ENCODE measurements around the gene SPATA2. TPM values are rescaled to one million over a fixed set of nuclear protein-coding genes. Genes with fewer than 3 reads are reported as not detected.

Gene SPATA2, protein sequence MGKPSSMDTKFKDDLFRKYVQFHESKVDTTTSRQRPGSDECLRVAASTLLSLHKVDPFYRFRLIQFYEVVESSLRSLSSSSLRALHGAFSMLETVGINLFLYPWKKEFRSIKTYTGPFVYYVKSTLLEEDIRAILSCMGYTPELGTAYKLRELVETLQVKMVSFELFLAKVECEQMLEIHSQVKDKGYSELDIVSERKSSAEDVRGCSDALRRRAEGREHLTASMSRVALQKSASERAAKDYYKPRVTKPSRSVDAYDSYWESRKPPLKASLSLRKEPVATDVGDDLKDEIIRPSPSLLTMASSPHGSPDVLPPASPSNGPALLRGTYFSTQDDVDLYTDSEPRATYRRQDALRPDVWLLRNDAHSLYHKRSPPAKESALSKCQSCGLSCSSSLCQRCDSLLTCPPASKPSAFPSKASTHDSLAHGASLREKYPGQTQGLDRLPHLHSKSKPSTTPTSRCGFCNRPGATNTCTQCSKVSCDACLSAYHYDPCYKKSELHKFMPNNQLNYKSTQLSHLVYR
- total RNA-seq (1 to 10 TPM; 1.3 to 1.5 TPM), polyA plus RNA-seq (1 to 10 TPM; 1.2 to 3.4 TPM)

DNA sequence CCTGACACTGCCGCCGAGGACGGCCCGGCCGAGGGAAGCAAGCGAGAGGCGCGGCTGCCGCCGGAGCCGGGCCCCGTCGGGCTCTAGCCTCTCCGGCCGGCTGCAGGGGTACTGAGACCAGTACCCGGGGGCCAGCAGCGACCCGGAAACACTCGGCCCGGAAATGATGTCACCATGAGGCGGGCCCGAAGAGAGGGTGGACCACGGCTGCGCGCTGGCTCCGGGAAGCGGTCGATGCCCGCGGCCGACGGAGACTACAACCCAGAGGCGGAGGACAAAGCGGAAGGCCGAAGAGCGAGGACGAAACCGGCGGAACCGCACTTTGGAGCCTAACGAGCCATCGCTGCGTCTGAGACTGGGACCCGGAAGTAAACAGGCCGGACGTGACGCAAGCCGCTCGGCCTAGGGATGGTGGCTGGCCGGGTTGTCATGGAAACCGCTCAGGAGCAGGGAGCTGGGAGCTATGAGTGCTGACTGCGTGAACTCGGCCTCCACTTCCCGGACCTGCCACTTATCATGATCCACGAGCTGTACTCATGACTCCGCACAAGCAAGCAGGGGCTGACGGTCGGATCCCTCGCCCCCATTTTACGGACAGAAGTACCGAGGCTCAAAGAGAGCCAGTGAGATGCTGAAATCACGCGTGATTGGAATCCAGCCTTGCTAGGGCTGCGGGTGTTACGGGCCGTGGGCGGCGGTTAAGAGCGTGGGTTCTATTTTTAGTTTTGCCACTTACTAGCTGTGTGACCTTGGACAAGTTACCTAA, at the start of gene SPATA2:
SPATA2 (minus strand) TSS at position 150 of the 766 bp plus-strand sequence. CDS start 7,039 bp downstream, outside the sequence.
- peaks cover 6 to 36% (median 23%) of the 10 kb centered on the region in 4 donors for H3K4me1 ChIP-seq (ENCODE audit: control insufficient read depth in 4 of 4, insufficient read depth in 4 of 4, low read length in 3 of 4)
- H3K4me3 ChIP-seq (ENCODE audit: low read depth in 1 of 3, low read length in 3 of 3): peak within 1 kb of the TSS; percentile 82 to 96 (median 94)

More for the DNA sequence above, at the start of gene SPATA2:
- no peaks in the 10 kb centered on the region for H3K9me3 ChIP-seq (ENCODE audit: control insufficient read depth in 4 of 4, low read length in 3 of 4)
- peak; percentile 96 for DNase-seq (ENCODE audit: low spot score)
- no peaks in the 10 kb centered on the region for H3K36me3 ChIP-seq (ENCODE audit: control insufficient read depth in 4 of 4, insufficient read depth in 3 of 4, low read depth in 1 of 4, low read length in 3 of 4)
- peak within 1 kb of the TSS; percentile 99 to 100 for H3K27ac ChIP-seq (ENCODE audit: low read depth in 1 of 2, low read length in 2 of 2)
- no peaks in the 10 kb centered on the region for H3K27me3 ChIP-seq (ENCODE audit: control insufficient read depth in 4 of 4, insufficient read depth in 4 of 4, low read length in 3 of 4)
- WGBS: under 1% methylated on average over 69 of the region's 69 CpGs
- no peak for TF ChIP-seq RAD21 (IDR thresholded peaks at IDR 0.05)
- TF ChIP-seq, protein P1, sequence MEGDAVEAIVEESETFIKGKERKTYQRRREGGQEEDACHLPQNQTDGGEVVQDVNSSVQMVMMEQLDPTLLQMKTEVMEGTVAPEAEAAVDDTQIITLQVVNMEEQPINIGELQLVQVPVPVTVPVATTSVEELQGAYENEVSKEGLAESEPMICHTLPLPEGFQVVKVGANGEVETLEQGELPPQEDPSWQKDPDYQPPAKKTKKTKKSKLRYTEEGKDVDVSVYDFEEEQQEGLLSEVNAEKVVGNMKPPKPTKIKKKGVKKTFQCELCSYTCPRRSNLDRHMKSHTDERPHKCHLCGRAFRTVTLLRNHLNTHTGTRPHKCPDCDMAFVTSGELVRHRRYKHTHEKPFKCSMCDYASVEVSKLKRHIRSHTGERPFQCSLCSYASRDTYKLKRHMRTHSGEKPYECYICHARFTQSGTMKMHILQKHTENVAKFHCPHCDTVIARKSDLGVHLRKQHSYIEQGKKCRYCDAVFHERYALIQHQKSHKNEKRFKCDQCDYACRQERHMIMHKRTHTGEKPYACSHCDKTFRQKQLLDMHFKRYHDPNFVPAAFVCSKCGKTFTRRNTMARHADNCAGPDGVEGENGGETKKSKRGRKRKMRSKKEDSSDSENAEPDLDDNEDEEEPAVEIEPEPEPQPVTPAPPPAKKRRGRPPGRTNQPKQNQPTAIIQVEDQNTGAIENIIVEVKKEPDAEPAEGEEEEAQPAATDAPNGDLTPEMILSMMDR (IDR thresholded peaks at IDR 0.05; ENCODE audit: low read depth, low read length, missing input control): no peak
- TF ChIP-seq JUND (IDR thresholded peaks at IDR 0.05): peak; percentile 15 to 43
- no peak for TF ChIP-seq HNF4A (conservative IDR thresholded peaks at IDR 0.05)
- no peak for TF ChIP-seq TAF1 (conservative IDR thresholded peaks at IDR 0.05)
- no peak for TF ChIP-seq FOXA1 (IDR thresholded peaks at IDR 0.05)
- TF ChIP-seq GABPA (IDR thresholded peaks at IDR 0.05 in 1 of 2, conservative IDR thresholded peaks at IDR 0.05 in 1 of 2): peak; percentile 94 to 99
- peak in 1 of 2 donors; percentile 26 for TF ChIP-seq RXRA (IDR thresholded peaks at IDR 0.05)
- TF ChIP-seq, protein P2, sequence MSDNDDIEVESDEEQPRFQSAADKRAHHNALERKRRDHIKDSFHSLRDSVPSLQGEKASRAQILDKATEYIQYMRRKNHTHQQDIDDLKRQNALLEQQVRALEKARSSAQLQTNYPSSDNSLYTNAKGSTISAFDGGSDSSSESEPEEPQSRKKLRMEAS (IDR thresholded peaks at IDR 0.05): no peak
- TF ChIP-seq, protein P3, sequence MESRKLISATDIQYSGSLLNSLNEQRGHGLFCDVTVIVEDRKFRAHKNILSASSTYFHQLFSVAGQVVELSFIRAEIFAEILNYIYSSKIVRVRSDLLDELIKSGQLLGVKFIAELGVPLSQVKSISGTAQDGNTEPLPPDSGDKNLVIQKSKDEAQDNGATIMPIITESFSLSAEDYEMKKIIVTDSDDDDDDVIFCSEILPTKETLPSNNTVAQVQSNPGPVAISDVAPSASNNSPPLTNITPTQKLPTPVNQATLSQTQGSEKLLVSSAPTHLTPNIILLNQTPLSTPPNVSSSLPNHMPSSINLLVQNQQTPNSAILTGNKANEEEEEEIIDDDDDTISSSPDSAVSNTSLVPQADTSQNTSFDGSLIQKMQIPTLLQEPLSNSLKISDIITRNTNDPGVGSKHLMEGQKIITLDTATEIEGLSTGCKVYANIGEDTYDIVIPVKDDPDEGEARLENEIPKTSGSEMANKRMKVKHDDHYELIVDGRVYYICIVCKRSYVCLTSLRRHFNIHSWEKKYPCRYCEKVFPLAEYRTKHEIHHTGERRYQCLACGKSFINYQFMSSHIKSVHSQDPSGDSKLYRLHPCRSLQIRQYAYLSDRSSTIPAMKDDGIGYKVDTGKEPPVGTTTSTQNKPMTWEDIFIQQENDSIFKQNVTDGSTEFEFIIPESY (IDR thresholded peaks at IDR 0.05): no peak
- TF ChIP-seq EGR1 (IDR thresholded peaks at IDR 0.05; ENCODE audit: low read depth in 2 of 2): no peak
- TF ChIP-seq NR2F2 (IDR thresholded peaks at IDR 0.05): no peak
- peak; percentile 95 for TF ChIP-seq YY1 (IDR thresholded peaks at IDR 0.05)
- TF ChIP-seq, protein P4, sequence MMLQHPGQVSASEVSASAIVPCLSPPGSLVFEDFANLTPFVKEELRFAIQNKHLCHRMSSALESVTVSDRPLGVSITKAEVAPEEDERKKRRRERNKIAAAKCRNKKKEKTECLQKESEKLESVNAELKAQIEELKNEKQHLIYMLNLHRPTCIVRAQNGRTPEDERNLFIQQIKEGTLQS (IDR thresholded peaks at IDR 0.05): peak; percentile 60
- TF ChIP-seq, protein P5, sequence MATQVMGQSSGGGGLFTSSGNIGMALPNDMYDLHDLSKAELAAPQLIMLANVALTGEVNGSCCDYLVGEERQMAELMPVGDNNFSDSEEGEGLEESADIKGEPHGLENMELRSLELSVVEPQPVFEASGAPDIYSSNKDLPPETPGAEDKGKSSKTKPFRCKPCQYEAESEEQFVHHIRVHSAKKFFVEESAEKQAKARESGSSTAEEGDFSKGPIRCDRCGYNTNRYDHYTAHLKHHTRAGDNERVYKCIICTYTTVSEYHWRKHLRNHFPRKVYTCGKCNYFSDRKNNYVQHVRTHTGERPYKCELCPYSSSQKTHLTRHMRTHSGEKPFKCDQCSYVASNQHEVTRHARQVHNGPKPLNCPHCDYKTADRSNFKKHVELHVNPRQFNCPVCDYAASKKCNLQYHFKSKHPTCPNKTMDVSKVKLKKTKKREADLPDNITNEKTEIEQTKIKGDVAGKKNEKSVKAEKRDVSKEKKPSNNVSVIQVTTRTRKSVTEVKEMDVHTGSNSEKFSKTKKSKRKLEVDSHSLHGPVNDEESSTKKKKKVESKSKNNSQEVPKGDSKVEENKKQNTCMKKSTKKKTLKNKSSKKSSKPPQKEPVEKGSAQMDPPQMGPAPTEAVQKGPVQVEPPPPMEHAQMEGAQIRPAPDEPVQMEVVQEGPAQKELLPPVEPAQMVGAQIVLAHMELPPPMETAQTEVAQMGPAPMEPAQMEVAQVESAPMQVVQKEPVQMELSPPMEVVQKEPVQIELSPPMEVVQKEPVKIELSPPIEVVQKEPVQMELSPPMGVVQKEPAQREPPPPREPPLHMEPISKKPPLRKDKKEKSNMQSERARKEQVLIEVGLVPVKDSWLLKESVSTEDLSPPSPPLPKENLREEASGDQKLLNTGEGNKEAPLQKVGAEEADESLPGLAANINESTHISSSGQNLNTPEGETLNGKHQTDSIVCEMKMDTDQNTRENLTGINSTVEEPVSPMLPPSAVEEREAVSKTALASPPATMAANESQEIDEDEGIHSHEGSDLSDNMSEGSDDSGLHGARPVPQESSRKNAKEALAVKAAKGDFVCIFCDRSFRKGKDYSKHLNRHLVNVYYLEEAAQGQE (IDR thresholded peaks at IDR 0.05): no peak
- no peak for TF ChIP-seq FOXA2 (IDR thresholded peaks at IDR 0.05)
- peak; percentile 31 for TF ChIP-seq SP1 (IDR thresholded peaks at IDR 0.05)
- peak within 1 kb of the TSS; percentile 92 to 93 for H3K9ac ChIP-seq (ENCODE audit: low read depth in 1 of 2, low read length in 2 of 2)
